GM20000 (cell line): Measurements from ENCODE around the gene LDLRAP1.
"Not testable (repeated sequence)": the region's sequence is repeated elsewhere in the genome, so short reads cannot be mapped to it uniquely, and the experiment has no call there.

ENCODE experiments used
- DNase-seq: peaks from one replicate; pipeline ENCODE4 v3.0.0; 2012; ENCODE audit warnings: low spot score
- CTCF ChIP-seq: IDR thresholded peaks from 2 replicates; pipeline ENCODE4 v1.5.1; 2012; ENCODE audit warnings: mild to moderate bottlenecking, control low read depth; ENCODE audit errors: extremely low read depth, missing control alignments

LDLRAP1 gene

GRCh38 chr1:25598879-25599278 lies 55.5 kb downstream of the LDLRAP1 start:
- no peak for TF ChIP-seq CTCF
- DNase-seq = no peak

GRCh38 chr1:25599969-25600610 lies 56.7 kb downstream of the LDLRAP1 start:
- TF ChIP-seq CTCF = no peak
- DNase-seq = peak; percentile 72

- not testable (repeated sequence) for DNase-seq
Measured at GRCh38 chr1:25600971-25601699, 57.7 kb downstream of the LDLRAP1 start.

GRCh38 chr1:25603779-25604538 lies 60.6 kb downstream of the LDLRAP1 start:
- not testable (repeated sequence) for DNase-seq

- no peak for TF ChIP-seq CTCF
- no peak for DNase-seq
Measured at GRCh38 chr1:25607123-25607522, 63.7 kb downstream of the LDLRAP1 start.

- peak; percentile 38 for TF ChIP-seq CTCF
- peak; percentile 87 for DNase-seq
Measured at GRCh38 chr1:25608488-25609178, 65.2 kb downstream of the LDLRAP1 start.

- no peak for TF ChIP-seq CTCF
- peak; percentile 0 for DNase-seq
Measured at GRCh38 chr1:25609921-25610320, 66.5 kb downstream of the LDLRAP1 start.

- no peak for TF ChIP-seq CTCF
- no peak for DNase-seq
Measured at GRCh38 chr1:25610822-25611630, 67.6 kb downstream of the LDLRAP1 start.
